D341Med (cell line): ENCODE measurements around the gene ADIPOR1.
A peak's percentile ranks its signal among the peaks of the same experiment; 100 is the strongest.
"Not testable (repeated sequence)": the region's sequence is repeated elsewhere in the genome, so short reads cannot be mapped to it uniquely, and the experiment has no call there.

ENCODE experiments used
- DNase-seq: peaks from one replicate; pipeline ENCODE4 v3.0.0; 2012; ENCODE audit warnings: low spot score

Gene ADIPOR1, protein sequence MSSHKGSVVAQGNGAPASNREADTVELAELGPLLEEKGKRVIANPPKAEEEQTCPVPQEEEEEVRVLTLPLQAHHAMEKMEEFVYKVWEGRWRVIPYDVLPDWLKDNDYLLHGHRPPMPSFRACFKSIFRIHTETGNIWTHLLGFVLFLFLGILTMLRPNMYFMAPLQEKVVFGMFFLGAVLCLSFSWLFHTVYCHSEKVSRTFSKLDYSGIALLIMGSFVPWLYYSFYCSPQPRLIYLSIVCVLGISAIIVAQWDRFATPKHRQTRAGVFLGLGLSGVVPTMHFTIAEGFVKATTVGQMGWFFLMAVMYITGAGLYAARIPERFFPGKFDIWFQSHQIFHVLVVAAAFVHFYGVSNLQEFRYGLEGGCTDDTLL

DNA sequence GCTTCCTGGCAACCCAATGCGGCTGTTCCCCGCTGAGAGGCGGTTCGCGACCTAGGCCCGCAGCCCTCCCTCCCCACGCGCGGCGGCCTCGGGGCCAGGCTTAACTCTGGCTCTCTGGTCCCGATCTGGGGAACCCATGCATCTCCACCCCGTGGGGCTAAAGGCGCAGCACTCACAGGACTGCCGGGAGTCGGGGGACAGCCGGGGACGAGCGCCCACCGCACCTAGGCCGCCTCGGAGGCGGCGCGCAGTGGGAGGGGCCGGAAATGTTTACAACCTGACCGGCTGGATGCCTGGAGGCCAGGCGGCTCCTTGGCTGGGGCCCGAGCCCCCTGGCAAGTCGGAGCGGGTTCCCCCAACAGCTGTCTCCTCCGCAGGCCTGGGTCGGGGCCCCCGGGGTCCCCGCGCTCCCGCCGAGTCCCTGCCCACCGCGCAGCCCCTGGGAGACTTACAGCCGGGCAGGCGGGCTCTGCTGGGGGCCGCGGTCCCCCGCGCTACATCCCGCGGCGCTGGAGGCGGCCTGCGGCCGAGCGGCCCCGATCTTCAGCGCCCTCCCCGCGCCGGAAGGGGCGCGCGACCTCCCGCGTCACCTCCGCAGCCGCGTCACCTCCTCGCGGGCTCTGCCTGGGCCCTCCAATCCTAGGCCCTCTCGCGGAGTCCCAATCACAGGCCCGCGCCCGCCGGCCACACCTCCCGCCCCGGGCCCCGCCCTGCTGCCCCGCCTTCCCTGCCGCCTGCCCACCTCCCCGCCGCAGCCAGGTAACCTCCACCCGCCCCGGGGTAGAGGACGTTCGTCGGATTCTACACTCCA is at the start of gene ADIPOR1:
TSS of gene ADIPOR1 (minus strand) at position 580 of the 811 bp plus-strand sequence. CDS start 7,242 bp downstream, outside the sequence.
- DNase-seq: peak; percentile 99

DNA sequence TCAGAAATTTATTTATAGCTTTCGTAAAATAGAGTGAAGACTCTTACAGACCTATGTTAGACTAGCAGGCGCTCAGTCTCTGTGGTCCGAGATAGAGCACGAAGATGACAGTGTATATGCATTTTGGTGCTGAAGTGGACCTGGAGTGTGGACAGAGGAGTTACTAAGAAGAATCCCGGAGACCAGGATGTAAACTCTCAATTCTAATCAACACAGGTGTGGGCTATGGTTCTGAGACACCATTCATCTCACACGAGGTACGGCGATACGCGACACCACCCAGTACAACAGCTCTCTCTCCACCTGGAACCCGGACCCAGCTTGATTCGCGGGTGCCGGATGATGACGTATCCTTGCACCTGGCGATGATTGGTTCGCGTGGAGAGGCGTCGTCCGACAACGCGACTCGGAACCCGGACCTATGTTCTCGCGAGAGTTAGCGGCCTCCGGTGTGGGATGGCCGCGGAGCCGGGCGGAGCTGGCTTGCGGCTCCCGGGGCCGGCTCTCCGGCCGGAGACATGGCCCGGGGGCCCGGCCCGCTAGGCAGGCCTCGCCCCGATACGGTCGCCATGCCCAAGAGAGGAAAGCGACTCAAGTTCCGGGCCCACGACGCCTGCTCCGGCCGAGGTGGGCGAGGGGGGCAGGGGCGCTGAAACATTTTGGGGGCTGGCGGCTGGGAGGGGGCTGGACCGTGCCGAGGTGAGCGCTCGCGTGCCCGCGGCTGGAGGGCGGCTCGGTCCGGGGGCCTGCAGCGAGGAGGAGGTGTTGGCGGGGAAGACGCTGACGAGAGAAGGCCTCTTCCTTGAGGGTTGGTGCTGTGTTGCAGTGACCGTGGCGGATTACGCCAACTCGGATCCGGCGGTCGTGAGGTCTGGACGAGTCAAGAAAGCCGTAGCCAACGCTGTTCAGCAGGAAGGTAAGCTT is 49.1 kb upstream of the ADIPOR1 start, which contains the start of gene TMEM183A:
TSS of gene TMEM183A (plus strand) at position 427 of the 924 bp plus-strand sequence. CDS start at position 519, 92 bp downstream.
- peak; percentile 98 for DNase-seq

DNA sequence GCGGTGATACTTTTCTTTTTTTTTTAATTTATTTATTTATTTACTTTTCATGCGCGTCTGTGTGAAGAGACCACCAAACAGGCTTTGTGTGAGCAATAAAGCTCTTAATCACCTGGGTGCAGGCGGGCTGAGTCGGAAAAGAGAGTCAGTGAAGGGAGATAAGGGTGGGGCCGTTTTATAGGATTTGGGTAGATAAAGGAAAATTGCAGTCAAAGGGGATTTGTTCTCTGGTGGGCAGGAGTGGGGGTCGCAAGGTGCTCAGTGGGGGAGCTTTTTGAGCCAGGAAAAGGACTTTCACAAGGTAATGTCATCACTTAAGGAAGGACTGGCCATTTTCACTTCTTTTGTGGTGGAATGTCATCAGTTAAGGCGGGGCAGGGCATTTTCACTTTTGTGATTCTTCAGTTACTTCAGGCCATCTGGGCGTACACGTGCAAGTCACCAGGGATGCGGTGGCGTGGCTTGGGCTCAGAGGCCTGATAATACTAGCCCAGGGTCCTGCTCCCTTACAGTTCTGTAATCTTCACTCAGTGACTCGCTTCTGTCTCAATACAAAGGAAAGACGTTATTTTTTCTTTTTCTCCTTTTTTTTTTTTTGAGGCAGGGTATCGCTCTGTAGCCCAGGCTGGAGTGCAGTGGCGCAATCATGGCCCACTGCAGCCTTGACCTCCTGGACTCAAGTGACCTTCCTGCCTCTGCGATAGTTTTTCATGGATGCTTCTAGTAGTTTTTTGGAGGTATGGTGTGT is 47.5 kb upstream of the ADIPOR1 start:
- DNase-seq: not testable (repeated sequence)

DNA sequence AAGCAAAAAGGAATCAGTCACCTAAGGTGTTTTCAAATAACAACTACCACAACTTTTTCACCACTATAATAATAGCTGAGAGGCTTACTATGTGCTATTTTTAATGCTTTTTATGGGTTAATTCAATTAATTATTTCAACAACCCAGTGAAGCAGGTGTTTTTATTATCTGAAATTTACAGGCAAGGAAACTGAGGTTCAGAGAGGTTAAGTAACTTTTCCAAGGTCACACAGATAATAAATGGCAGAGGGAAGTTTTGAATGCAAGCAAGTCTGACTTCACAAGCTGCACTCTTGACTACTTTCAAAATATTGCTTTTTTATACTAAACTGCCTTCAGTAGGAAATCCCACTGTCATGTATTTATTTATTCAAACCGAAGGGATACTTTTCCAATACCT is 44.8 kb upstream of the ADIPOR1 start:
- DNase-seq: no peak

DNA sequence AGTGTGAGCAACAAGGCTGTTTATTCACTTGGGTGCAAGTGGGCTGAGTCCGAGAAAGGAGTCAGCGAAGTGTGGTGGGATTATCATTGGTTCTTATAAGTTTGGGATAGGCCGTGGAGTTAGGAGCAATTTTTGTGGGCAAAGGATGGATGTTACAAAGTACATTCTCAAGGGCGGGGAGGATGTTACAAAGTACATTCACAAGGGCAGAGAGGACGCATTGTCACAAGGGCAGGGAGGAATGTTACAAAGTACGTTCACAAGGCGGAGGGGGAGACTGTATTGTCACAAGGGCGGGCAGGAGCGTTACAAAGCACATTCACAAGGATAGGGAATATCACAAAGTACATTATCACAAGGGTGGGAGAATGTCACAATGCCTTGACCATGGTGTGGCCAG is 43.9 kb upstream of the ADIPOR1 start:
- DNase-seq: no peak

DNA sequence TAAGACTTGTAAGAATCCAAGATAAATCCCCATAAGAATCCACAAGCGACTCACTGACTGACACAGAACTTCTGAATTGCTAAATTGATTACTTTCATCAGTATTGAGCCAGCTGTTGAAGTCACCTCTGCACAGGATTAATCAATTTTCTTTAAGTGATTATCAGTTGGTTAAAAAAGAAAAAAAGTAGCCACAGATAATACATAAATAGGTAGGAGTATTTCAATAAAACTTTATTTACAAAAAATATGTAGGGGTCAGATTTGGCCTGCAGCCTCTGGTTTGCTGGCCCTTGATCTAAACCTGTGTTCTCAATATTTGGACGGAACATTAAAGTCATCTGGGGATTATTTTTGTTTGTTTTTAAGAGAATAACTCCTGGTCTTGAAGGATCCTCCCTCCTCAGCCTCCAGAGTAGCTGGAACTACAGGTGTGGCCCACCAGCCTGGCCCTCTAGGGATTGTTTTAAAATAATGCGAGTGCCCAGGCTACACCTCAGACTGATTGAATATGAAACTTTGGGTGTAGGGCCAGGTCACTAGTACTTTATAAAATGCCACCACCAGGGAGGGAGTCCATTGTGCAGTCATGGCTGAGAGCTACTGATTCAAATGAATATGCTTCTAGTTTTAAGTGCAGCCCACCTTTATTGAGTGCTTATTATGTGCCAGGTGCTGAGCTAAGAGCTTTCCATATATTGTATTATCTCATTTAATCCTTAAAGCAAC is 42.3 kb upstream of the ADIPOR1 start:
- no peak for DNase-seq

DNA sequence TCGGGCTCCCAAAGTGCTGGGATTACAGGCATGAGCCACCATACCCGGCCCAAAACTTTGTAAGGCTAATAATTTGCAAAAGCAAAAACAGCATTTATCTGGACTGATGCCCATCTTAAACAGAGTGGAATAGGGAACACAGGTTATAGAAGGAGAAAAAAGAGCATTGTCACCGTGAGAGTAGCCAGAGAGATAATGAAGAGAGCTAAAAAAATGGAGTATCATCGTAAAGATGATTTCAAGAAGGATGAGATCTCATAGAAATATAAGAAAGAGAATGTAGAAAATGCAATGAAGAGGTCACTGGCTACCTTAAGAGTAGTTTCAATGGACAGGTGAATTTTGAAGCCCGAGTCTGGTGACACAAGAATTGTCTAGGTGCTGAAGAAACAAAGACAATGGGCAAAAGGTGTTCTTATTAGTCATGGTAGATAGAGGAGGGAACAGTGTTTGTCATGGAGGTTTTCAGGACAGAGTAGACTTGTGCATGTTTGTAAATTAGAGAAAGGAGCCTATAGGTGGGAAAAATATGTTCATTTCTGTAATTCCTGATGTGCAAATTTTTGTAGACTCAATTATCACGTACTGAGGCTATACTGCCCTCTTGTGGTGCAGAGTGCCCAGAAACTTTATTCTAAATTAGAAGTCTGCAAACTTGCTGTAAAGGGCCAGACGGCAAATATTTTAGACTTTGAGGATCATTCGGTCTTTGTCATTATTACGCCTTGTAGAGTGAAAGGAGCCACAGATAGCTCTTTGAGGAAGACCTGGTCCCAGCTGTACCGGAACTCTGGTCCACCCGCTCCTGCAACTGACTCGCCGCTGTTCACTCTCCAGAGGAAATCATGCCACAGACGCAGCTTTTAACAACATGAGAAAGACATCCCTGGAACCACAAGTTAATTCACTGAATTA is 41.0 kb upstream of the ADIPOR1 start:
- peak; percentile 52 for DNase-seq

DNA sequence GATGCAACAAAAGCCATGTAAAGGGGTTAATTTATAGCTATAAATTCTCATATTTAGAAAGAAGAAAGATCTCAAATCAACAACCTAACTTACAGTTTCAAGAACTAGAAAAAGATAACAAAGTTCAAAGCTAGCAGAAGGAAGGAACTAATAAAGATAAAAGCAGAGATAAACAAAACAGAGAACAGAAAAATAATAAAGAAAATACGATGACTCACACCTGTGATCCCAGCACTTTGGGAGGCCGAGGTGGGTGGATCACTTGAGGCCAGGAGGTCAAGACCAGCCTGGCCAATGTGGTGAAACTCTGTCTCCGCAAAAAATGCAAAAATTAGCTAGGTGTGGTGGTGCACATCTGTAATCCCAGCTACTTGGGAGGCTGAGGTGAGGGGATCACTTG is 36.6 kb upstream of the ADIPOR1 start:
- DNase-seq: no peak

DNA sequence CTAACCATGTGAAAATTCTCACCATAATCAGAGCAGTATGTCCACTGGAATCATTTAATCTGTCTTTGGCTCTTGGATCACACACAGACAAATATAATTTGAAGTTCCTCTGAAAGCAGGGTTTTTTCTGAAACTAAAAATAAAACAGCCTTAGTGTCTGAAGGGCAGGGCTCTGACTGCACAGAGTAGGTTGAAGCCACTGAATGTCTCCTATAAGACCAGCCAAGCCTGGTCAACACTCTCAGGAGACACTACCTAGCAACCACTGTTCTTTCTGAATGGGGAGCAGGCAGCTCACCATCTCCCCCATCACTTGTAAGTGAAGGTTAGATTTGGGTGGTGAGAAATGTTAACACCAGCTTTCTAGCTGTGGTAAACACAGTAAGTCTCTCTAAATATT is 33.0 kb upstream of the ADIPOR1 start:
- DNase-seq: no peak

DNA sequence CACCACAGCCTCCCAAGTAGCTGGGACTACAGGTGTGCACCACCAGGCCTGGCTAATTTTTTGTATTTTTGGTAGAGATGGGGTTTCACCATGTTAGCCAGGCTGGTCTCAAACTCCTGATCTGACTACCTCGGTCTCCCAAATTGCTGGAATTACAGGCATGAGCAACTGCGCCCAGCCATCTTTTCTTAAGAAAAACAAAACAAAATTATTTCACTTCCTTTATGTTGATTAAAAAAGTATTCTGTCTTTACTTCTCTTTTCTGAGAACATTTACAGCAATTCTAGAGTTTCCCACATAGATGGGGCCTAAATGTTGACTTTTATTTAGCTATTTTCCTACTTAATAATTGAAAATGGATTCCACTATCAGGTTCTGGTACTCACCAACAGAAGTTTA is 31.8 kb upstream of the ADIPOR1 start:
- DNase-seq: no peak

DNA sequence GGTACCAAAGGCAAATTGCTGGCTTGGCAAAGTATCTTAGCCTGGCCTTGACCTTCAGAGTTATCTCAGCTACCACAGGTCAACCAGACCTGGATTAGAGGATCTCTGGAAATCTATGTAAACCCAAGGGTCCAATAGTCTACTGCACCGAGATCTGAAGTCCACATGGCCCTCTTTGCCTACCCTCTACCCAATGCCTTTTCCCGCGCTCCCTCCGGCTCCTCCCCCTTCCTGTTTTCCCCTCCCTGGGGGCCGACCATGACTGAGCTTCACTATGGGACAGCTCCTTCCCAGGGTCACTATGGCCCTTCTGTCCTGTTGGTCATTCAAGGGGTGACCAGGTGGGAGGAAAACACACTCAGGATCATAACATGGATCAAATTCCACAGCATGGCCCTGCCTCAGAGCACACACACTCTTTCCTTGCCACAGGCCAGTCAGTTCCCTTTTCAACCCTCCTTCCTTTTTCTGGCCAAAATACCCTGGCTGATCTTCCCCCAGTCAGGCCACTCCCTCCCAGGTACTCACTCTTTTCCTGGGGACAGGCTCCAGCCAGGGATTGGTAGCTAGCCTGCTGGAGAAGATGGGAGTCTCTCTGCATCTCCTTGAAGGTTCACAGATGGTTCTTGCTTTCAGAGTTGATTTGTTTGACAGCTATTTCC is 29.9 kb upstream of the ADIPOR1 start:
- DNase-seq: no peak

DNA sequence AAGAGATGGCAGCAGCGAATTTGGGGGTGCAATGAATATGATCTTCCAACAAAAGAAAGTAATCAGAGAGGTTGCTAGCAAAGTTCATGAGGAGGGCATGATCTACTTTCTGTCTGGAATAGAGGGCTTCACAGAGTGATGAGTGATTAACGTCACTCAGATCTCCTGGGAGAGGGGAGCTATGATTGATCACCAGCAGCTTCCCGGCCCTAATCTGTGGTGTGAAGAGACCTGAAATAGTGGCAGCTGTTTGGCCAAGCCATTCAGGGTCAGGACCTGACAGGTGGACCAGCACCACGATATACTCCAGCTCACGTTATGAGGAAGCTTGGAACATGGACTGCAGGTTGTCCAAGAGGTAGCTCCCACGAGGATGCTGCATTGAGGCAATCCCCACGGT is 29.1 kb upstream of the ADIPOR1 start:
- DNase-seq: no peak

DNA sequence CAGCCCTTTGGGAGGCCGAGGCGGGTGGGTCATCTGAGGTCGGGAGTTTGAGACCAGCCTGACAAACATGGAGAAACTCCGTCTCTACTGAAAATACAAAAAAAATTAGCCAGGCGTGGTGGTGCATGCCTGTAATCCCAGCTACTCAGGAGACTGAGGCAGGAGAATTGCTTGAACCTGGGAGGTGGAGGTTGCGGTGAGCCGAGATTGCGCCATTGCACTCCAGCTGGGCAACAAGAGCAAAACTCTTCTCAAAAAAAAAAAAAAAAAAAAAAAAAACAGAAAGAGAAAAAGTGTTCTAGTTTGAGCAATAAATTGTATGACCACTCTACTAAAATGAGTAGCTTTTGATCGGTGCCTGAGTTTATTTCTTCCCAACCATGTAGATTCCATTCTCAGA is 28.0 kb upstream of the ADIPOR1 start:
- DNase-seq: not testable (repeated sequence)

DNA sequence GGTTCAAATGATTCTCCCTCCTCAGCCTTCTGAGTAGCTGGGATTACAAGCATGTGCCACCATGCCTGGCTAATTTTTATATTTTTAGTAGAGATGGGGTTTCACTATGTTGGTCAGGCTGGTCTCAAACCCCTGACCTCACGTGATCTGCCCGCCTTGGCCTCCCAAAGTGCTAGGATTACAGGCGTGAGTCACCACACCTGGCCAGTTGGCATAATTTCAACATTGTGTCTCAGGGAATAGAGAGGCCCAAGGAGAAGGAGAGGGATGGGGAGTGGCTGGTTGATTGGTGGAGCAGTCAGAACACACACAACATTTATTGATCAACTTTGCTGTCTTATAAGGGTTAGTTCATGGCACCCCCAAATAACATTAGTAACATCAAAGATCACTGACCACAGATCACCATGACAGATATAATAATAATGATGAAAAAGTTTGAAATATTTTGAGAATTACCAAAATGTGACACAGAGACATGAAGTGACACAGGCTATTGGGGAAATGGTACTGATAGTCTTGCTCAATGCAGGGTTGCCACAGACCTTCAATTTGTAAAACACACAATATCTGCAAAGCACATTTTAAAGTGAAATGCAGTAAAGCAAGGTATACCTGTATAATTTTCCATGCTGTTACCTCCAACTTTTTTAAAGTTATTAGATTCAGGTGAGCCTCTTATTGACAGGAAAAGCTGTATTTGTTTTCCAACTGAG is 24.8 kb upstream of the ADIPOR1 start:
- DNase-seq: no peak

DNA sequence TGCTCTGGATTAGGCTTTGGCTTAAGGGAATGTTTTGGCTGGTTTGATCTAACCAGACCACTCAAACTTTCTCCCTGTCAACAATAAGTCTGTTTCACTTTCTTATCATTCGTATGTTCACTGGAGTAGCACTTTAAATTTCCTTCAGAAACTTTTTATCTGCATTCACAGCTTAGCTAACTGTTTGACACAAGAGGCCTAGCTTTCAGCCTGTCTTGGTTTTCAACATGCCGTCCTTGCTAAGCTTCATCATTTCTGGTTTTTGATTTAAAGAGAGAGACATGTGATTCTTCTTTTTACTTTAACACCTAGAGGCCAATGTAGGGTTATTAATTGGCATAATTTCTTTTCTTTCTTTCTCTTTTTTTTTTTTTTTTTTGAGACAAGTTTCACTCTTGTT is 23.8 kb upstream of the ADIPOR1 start:
- no peak for DNase-seq

DNA sequence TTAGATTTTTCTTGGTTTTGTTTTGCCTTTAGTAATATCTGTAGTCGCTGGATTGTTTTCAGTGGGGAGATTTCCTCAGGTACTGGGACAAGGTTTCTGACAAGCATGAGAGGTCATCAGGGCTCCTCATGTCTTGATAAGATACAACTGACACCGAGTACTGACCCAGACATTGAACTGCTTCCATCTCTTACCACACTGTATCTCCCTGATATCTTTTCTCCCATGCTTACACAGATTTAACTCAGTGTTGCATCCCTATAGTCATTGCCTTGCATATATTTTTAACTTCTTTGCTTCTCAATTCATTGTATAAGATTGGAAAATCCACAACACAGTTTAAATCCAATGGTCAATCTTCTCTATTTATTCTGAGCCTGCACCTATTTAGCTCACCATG is 21.3 kb upstream of the ADIPOR1 start:
- DNase-seq: no peak

DNA sequence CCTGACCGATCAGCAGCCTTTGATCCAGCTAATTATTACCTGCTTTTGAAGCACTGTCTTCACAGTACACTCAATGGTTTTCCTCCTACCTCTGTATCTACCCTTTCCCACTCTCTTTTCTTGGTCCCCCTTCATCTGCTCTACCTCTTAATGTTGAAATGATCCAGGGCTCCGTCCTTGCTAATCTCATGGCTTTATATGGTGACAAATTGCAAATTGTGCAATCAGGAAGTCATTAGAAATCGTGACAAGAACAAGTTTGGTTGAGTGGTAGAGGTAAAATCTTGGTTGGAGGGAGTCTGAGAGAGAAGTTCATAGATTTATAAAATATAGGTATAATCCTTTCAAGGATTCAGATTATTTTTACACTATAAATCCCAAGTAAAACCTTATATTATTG is 18.5 kb upstream of the ADIPOR1 start:
- DNase-seq: no peak

DNA sequence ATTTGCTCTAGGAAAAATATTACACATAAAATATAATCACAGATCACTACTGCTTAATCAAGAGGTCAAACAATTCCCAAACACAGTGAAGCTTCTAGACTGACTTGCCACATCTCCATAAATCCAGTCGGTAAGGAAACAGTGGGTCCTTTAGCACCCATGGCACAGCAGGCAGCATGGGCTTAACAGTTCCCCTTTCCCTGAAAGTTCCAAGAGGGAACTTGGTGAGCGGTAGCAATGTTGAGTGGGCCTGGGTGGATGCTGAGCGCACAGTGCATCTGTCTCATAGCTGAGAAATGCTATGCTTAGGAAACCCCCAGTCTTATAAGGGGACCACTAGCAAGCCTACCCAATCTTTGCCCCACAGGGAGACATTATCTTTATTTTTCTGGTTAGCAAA is 16.7 kb upstream of the ADIPOR1 start:
- no peak for DNase-seq
